ENCODE data around the gene TIMM44. TPM values are rescaled to one million over a fixed set of nuclear protein-coding genes. Genes with fewer than 3 reads are reported as not detected.

TIMM44 gene
- total RNA-seq, 4 donors from 2014 or later = 55.5 to 211 (median 80.7) TPM

- no peak for DNase-seq
- H3K27ac ChIP-seq = no peak overlapping the region
- no peak for TF ChIP-seq CTCF (IDR thresholded peaks at IDR 0.05)
- TF ChIP-seq POLR2A (IDR thresholded peaks at IDR 0.05) = no peak
- no peaks in the 10 kb centered on the region for H3K9me3 ChIP-seq
- H3K4me1 ChIP-seq = peaks cover 0 to 37% (median 21%) of the 10 kb centered on the region in 4 donors
- H3K36me3 ChIP-seq = peaks cover 0 to 20% (median 0%) of the 10 kb centered on the region in 3 donors
- peak overlapping the region in 3 of 4 donors; percentile 59 to 65 (median 61) for H3K4me3 ChIP-seq
- no peaks in the 10 kb centered on the region for H3K27me3 ChIP-seq
These were observed 18.8 kb downstream of the TIMM44 start for GRCh38 chr19:7924651-7925170.

GRCh38 chr19:7924241-7924640 is 19.2 kb downstream of the TIMM44 start:
- DNase-seq = no peak
- no peak overlapping the region for H3K4me3 ChIP-seq
- H3K36me3 ChIP-seq = peaks cover 0 to 20% (median 0%) of the 10 kb centered on the region in 3 donors
- peaks cover 0 to 37% (median 23%) of the 10 kb centered on the region in 4 donors for H3K4me1 ChIP-seq
- no peaks in the 10 kb centered on the region for H3K27me3 ChIP-seq
- H3K9me3 ChIP-seq = no peaks in the 10 kb centered on the region
- no peak for TF ChIP-seq CTCF (IDR thresholded peaks at IDR 0.05)
- TF ChIP-seq POLR2A (IDR thresholded peaks at IDR 0.05) = no peak
- H3K27ac ChIP-seq = no peak overlapping the region

- peaks cover 0 to 37% (median 23%) of the 10 kb centered on the region in 4 donors for H3K4me1 ChIP-seq
- DNase-seq = no peak
- no peak for TF ChIP-seq POLR2A (IDR thresholded peaks at IDR 0.05)
- TF ChIP-seq CTCF (IDR thresholded peaks at IDR 0.05) = no peak
- H3K27ac ChIP-seq = peak overlapping the region in 1 of 4 donors; percentile 24
- H3K9me3 ChIP-seq = no peaks in the 10 kb centered on the region
- H3K36me3 ChIP-seq = peaks cover 0 to 20% (median 0%) of the 10 kb centered on the region in 3 donors
- H3K4me3 ChIP-seq = no peak overlapping the region
- no peaks in the 10 kb centered on the region for H3K27me3 ChIP-seq
These were observed 19.9 kb downstream of the TIMM44 start for GRCh38 chr19:7923295-7924191.

GRCh38 chr19:7922836-7923195 is 20.6 kb downstream of the TIMM44 start:
- Histone ChIP-seq H3K4me1 (peaks cover 2 to 42% (median 25%) of the 10 kb centered on the region in 4 donors), H3K4me3 (no peak overlapping the region), H3K9me3 (no peaks in the 10 kb centered on the region), H3K36me3 (peaks cover 0 to 20% (median 0%) of the 10 kb centered on the region in 3 donors), H3K27ac (no peak overlapping the region), H3K27me3 (peaks cover 0 to 6% of the 10 kb centered on the region in 2 donors)
- DNase-seq = no peak
- TF ChIP-seq CTCF (IDR thresholded peaks at IDR 0.05) (no peak), POLR2A (IDR thresholded peaks at IDR 0.05) (no peak)

- peaks cover 2 to 49% (median 32%) of the 10 kb centered on the region in 4 donors for H3K4me1 ChIP-seq
These were observed 21.3 kb downstream of the TIMM44 start for GRCh38 chr19:7921967-7922835.

More at GRCh38 chr19:7921967-7922835, 21.3 kb downstream of the TIMM44 start:
- DNase-seq = no peak
- H3K27ac ChIP-seq = peak overlapping the region in 1 of 4 donors; percentile 93
- H3K4me3 ChIP-seq = no peak overlapping the region
- TF ChIP-seq POLR2A (IDR thresholded peaks at IDR 0.05) (no peak), CTCF (IDR thresholded peaks at IDR 0.05) (no peak)
- peaks cover 0 to 12% of the 10 kb centered on the region in 2 donors for H3K27me3 ChIP-seq
- peaks cover 0 to 20% (median 0%) of the 10 kb centered on the region in 3 donors for H3K36me3 ChIP-seq
- H3K9me3 ChIP-seq = no peaks in the 10 kb centered on the region
